Panc1 (cell line): ENCODE results near the gene COL1A1. TPM values are rescaled to one million over a fixed set of nuclear protein-coding genes. Genes with fewer than 3 reads are reported as not detected.

Experiments used
- ATAC-seq: fragments of 200-7000 bp; cut with Tn5 transposase; 2 replicates; pipeline ENCODE4 v1.9.1; 2020; ENCODE audit warnings: mild to moderate bottlenecking, moderate library complexity
- BruUV-seq: library from RNA; stranded (reverse); fragments of 400-500 nt; replicated peaks from 2 replicates; lab custom pipeline; 2021; lab: Mats Ljungman, UMichigan
- CTCF ChIA-PET: fragments of 300-600 bp; sonication (Branson Sonifier 250); formaldehyde crosslinking; loops from one replicate; lab custom pipeline; 2022; ENCODE audit warnings: antibody characterized with exemption; lab: Charles Lee
- POLR2A ChIA-PET: fragments of 300-600 bp; sonication (Branson Sonifier 250); formaldehyde crosslinking; loops from one replicate; lab custom pipeline; 2022; ENCODE audit warnings: antibody characterized with exemption; lab: Charles Lee
- DNase-seq: peaks from one replicate; pipeline ENCODE4 v3.0.0-alpha.2; 2010; ENCODE audit warnings: low read depth, low spot score
- H3K27ac ChIP-seq: 2 replicates; pipeline ENCODE4 v1.5.1; 2011; ENCODE audit warnings: mild to moderate bottlenecking, low read length, inconsistent platforms
- H3K27me3 ChIP-seq: fragments of 200-500 bp; sonication (Bioruptor generic); 2 replicates; pipeline ENCODE4 v1.6.0; 2014; ENCODE audit warnings: low read length, inconsistent platforms; ENCODE audit not compliant: control insufficient read depth, insufficient read depth
- H3K36me3 ChIP-seq: fragments of 200-500 bp; sonication (Bioruptor generic); 2 replicates; pipeline ENCODE4 v1.5.1; 2014; ENCODE audit warnings: inconsistent platforms, mild to moderate bottlenecking, low read length, moderate library complexity; ENCODE audit not compliant: control insufficient read depth, insufficient read depth
- H3K4me1 ChIP-seq: 2 replicates; pipeline ENCODE4 v1.5.1; 2011; ENCODE audit warnings: inconsistent platforms, mild to moderate bottlenecking, low read length, moderate library complexity; ENCODE audit not compliant: control insufficient read depth, insufficient read depth
- H3K4me3 ChIP-seq, 2 experiments: 2 replicates each; pipeline ENCODE4 v1.5.1; 2011 to 2012; ENCODE audit warnings: low read depth in 2 of 2, low read length in 2 of 2, mild to moderate bottlenecking in 2 of 2, inconsistent platforms in 1 of 2, moderate library complexity in 1 of 2
- H3K9me3 ChIP-seq: fragments of 200-500 bp; sonication (Bioruptor generic); 2 replicates; pipeline ENCODE4 v1.5.1; 2014; ENCODE audit warnings: low read depth, mild to moderate bottlenecking, inconsistent platforms, low read length, moderate library complexity; ENCODE audit not compliant: control insufficient read depth, insufficient read depth
- POLR2AphosphoS5 ChIP-seq: IDR thresholded peaks from 2 replicates; pipeline ENCODE4 v1.6.1; 2012; ENCODE audit warnings: mild to moderate bottlenecking, low read depth, low read length, moderate library complexity
- SIN3A ChIP-seq: IDR thresholded peaks from 2 replicates; pipeline ENCODE4 v1.6.1; 2012; ENCODE audit warnings: low read depth, mild to moderate bottlenecking, low read length, moderate library complexity, borderline replicate concordance; ENCODE audit not compliant: insufficient read depth
- TCF7L2 ChIP-seq: IDR thresholded peaks from 2 replicates; pipeline ENCODE4 v1.6.1; 2011; ENCODE audit warnings: mild to moderate bottlenecking, low read depth, low read length, inconsistent platforms
- in situ Hi-C: cut with HindIII; loops from 2 replicates; pipeline ENCODE4 v1.10.0; 2016; ENCODE audit warnings: low sequenced_read_pairs, low pct_unique_long_range_greater_than_20kb
- intact Hi-C: fragments of 100-400 bp; cut with micrococcal nuclease; formaldehyde crosslinking; loops from one replicate; pipeline ENCODE4 v1.10.0; 2022; ENCODE audit not compliant: unreplicated experiment
- total RNA-seq: library from RNA; stranded (reverse); gene quantifications from one replicate; pipeline ENCODE4 v1.2.1, GENCODE V29; 2021; ENCODE audit not compliant: unreplicated experiment
- TF ChIP-seq, protein P1 (sequence below), 2 experiments: IDR thresholded peaks; 2 replicates each; pipeline ENCODE4 v1.6.1; 2011 to 2012; ENCODE audit warnings: low read depth in 2 of 2, control low read depth in 1 of 2, low read length in 1 of 2, mild to moderate bottlenecking in 1 of 2, moderate library complexity in 1 of 2; ENCODE audit not compliant: insufficient read depth in 1 of 2
- TF ChIP-seq, protein P2 (sequence below): fragments of 450-650 bp; IDR thresholded peaks from 2 replicates; pipeline ENCODE4 v1.5.1; 2017; ENCODE audit warnings: mild to moderate bottlenecking

The COL1A1 gene
- total RNA-seq, 1 experiment from 2014 or later: 52.7 TPM

DNA sequence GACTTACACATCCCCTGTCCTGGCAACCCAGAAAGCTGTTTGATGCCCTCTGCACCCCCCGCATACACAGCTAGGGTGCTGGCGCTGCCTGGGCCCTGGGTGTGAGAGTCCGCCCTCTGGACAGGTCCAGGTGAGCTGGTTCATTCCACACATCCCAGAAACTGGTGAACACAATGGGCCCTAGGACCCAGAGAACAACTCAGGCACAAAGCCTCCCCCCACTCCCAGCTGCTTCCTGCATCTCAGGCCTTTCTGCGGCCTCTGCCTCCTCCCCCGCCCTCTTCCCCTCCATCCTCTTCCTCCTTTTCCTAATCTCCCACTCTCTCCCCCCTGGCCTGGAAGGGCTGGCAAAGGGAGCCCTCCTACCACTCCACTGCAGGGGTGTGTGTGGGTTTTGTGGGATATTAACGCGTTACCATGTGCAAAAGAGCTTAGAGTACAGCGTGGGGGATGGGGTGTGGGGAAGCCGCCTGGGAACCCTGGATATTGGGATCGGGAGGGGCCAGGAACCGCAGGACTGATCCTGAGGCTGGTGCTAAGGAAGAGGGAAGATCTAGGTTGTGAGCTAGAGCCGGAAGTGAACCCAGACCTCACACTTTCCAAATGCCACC lies 49.4 kb downstream of the COL1A1 start:
- Histone ChIP-seq H3K4me1 (peaks cover 50% of the 10 kb centered on the region), H3K27me3 (no peaks in the 10 kb centered on the region), H3K36me3 (peaks cover 15% of the 10 kb centered on the region; the same call in 1 of the 2 replicates), H3K27ac (peak overlapping the region; percentile 100), H3K4me3 (peak overlapping the region; percentile 70 to 97), H3K9me3 (no peaks in the 10 kb centered on the region)
- CTCF ChIA-PET: interaction anchor here (0.6 to 1.6 kb wide), 3 partner anchors 9 to 125 kb away, joined by 4 to 11 read pairs (median 5); no protein-coding TSS in a partner anchor
- POLR2A ChIA-PET: interaction anchor here (0.7 to 1.0 kb wide), 2 partner anchors 8 to 12 kb away, joined by 3 to 6 read pairs; no protein-coding TSS in a partner anchor
- in situ Hi-C loops: no loop called here
- DNase-seq: peak; percentile 73
- BruUV-seq: no TSS peak
- intact Hi-C loops: no loop called here
- TF ChIP-seq TCF7L2 (no peak), POLR2AphosphoS5 (peak; percentile 64), SIN3A (peak; percentile 73; the same call in 1 of the 2 replicates)
- TF ChIP-seq, protein P1, sequence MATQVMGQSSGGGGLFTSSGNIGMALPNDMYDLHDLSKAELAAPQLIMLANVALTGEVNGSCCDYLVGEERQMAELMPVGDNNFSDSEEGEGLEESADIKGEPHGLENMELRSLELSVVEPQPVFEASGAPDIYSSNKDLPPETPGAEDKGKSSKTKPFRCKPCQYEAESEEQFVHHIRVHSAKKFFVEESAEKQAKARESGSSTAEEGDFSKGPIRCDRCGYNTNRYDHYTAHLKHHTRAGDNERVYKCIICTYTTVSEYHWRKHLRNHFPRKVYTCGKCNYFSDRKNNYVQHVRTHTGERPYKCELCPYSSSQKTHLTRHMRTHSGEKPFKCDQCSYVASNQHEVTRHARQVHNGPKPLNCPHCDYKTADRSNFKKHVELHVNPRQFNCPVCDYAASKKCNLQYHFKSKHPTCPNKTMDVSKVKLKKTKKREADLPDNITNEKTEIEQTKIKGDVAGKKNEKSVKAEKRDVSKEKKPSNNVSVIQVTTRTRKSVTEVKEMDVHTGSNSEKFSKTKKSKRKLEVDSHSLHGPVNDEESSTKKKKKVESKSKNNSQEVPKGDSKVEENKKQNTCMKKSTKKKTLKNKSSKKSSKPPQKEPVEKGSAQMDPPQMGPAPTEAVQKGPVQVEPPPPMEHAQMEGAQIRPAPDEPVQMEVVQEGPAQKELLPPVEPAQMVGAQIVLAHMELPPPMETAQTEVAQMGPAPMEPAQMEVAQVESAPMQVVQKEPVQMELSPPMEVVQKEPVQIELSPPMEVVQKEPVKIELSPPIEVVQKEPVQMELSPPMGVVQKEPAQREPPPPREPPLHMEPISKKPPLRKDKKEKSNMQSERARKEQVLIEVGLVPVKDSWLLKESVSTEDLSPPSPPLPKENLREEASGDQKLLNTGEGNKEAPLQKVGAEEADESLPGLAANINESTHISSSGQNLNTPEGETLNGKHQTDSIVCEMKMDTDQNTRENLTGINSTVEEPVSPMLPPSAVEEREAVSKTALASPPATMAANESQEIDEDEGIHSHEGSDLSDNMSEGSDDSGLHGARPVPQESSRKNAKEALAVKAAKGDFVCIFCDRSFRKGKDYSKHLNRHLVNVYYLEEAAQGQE (IDR thresholded peaks at IDR 0.05; ENCODE audit: insufficient read depth in 1 of 2, low read depth in 2 of 2, low read length in 1 of 2): no peak
- TF ChIP-seq, protein P2, sequence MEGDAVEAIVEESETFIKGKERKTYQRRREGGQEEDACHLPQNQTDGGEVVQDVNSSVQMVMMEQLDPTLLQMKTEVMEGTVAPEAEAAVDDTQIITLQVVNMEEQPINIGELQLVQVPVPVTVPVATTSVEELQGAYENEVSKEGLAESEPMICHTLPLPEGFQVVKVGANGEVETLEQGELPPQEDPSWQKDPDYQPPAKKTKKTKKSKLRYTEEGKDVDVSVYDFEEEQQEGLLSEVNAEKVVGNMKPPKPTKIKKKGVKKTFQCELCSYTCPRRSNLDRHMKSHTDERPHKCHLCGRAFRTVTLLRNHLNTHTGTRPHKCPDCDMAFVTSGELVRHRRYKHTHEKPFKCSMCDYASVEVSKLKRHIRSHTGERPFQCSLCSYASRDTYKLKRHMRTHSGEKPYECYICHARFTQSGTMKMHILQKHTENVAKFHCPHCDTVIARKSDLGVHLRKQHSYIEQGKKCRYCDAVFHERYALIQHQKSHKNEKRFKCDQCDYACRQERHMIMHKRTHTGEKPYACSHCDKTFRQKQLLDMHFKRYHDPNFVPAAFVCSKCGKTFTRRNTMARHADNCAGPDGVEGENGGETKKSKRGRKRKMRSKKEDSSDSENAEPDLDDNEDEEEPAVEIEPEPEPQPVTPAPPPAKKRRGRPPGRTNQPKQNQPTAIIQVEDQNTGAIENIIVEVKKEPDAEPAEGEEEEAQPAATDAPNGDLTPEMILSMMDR: no peak
- ATAC-seq: peak; percentile 82

DNA sequence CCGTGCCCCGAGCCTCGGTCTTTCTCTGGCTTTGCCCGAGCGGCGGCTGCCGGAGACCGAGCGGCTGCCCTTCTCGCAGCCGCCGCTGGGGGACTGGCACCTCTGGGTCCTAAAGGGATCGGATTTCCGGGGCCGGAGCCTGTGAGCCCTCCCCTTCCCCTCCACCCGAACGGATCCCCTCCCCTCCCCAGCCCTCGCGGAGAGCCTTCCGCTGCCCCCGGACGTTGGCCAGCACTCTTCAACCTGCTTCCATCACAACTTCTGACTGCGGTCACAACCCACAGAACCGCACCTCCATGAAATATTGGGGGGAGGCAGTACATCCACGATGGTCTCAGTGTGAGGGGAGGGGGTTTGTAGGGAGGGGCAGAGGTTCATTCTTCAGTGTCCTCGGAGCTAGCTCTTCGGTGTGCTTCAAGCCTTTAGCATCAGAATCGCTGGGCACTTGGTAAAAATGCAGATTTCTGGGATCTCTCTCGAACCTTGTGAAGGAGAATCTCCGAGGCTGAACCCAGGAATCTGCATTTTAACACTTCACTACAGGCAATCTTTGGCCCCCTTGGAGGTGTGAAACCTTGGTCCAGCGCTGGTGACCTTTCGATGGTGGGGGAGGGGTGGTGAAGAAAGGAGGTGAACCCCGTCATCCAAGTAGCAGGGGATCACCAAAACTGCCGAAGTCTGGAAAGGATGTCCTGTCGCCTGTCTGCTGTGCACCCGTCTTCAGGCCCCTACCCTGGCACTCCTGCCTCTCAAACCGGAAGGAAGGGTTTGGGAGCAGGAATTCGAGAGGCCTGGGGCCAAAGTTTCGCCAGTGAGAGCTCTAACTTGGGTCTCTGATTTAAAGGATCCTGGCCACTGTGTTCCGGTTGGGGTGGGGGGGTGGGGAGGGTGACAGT lies 50.1 kb downstream of the COL1A1 start:
- peak; percentile 87; the same call in 1 of the 2 replicates for TF ChIP-seq SIN3A
- no peak for TF ChIP-seq TCF7L2
- TF ChIP-seq POLR2AphosphoS5: peak; percentile 70; the same call in 1 of the 2 replicates
- intact Hi-C loops: no loop called here

More for the DNA sequence above, 50.1 kb downstream of the COL1A1 start:
- Histone ChIP-seq H3K27me3 (no peaks in the 10 kb centered on the region), H3K9me3 (no peaks in the 10 kb centered on the region), H3K36me3 (peaks cover 15% of the 10 kb centered on the region; the same call in 1 of the 2 replicates), H3K27ac (peak overlapping the region; percentile 100), H3K4me1 (peaks cover 58% of the 10 kb centered on the region), H3K4me3 (peak overlapping the region; percentile 70 to 97)
- DNase-seq: peak; percentile 67
- BruUV-seq: no TSS peak
- POLR2A ChIA-PET: interaction anchor here (0.5 to 1.0 kb wide), 4 partner anchors 9 to 25 kb away, joined by 3 to 12 read pairs (median 6); no protein-coding TSS in a partner anchor
- ATAC-seq: peak; percentile 76
- CTCF ChIA-PET: interaction anchor here (0.6 to 1.6 kb wide), 4 partner anchors 10 to 126 kb away, joined by 4 to 11 read pairs (median 4); partner anchors contain the start of gene SGCA
- in situ Hi-C loops: no loop called here
